HUES6 (cell line): Measurements from ENCODE around the gene OBP2A.
"Not testable (repeated sequence)": the region's sequence is repeated elsewhere in the genome, so short reads cannot be mapped to it uniquely, and the experiment has no call there.

ENCODE experiments used
- H3K27ac ChIP-seq: 2 replicates; pipeline ENCODE4 v1.7.0; 2013; ENCODE audit warnings: low read depth, mild to moderate bottlenecking, low read length, inconsistent platforms
- H3K27me3 ChIP-seq: 2 replicates; pipeline ENCODE4 v1.6.1; 2013; ENCODE audit warnings: low read length; ENCODE audit not compliant: control insufficient read depth, insufficient read depth
- H3K36me3 ChIP-seq: 2 replicates; pipeline ENCODE4 v1.6.1; 2013; ENCODE audit warnings: low read length; ENCODE audit not compliant: control insufficient read depth, insufficient read depth
- H3K4me1 ChIP-seq: 2 replicates; pipeline ENCODE4 v1.6.1; 2013; ENCODE audit warnings: low read length; ENCODE audit not compliant: control insufficient read depth, insufficient read depth
- H3K4me3 ChIP-seq: 2 replicates; pipeline ENCODE4 v1.5.1; 2013; ENCODE audit warnings: low read depth, low read length
- H3K9ac ChIP-seq: one replicate; pipeline ENCODE4 v1.6.1; 2013; ENCODE audit warnings: mild to moderate bottlenecking, low read length
- H3K9me3 ChIP-seq: 2 replicates; pipeline ENCODE4 v1.6.1; 2013; ENCODE audit warnings: low read depth, low read length; ENCODE audit not compliant: control insufficient read depth, insufficient read depth

The OBP2A gene

DNA sequence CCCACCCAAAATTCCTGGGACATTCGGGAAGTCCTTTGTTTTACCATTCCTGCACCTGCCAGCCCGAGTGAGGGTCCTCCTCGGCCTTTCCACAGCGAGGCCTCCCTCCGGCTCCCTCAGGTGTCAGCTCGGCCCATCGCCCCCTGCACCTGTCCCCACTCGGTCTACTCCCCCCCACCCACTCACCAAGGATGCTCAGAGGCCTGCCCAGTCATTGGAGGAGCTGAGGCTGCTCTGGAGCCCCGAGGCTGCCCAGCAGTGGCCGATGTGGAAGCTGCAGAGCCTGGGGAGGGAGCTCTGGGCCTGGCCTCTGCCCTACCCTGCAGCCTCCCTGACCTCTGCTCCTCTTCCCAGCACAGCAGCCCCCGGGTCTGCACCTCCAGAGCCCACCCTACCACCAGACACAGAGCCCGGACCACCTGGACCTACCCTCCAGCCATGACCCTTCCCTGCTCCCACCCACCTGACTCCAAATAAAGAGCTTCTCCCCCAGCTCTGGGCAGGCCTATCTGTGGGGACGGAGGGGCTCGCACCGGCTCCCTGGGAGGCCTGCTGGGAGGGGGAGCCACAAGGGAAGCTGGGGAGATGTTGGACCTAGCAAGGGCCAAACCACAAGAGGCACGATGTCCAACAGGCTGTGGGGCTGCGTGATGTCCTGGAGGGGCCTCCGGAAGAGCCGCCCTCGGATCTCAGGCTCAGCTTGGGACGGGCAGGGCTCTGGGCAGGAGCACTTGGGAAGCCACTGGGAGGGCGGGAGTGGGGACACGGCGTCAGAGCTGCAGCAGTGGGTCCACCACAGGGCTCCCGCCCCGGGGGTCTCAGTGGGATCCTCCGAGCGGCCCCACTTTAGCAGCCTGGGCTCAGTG lies 3.8 kb downstream of the OBP2A start:
- not testable (repeated sequence) for H3K27me3 ChIP-seq, H3K4me3 ChIP-seq, H3K9ac ChIP-seq, H3K9me3 ChIP-seq, H3K4me1 ChIP-seq, H3K27ac ChIP-seq, H3K36me3 ChIP-seq

- Histone ChIP-seq H3K36me3 (no peaks in the 10 kb centered on the region), H3K9ac (no peak overlapping the region)
Observed at GRCh38 chr9:135550344-135550918, 4.5 kb downstream of the OBP2A start.

DNA sequence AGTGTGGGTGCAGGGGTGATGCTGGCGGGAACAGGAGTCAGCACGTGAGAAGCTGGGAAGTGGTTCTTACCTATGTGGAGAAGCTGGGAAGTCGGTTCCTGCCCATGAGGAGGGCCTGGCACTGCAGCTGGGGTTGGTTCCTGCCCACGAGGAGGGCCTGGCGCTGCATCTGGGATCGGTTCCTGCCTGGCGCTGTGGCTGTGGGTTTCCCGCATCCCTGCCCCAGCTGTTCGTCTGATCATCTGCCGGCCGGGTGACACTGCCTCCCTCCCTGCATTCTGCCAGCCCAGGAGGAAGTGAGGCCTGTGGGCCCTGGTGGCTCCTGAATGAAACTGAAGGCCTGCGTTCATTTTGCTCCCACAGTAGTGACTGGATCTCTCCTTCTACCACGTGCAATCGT lies 5.1 kb downstream of the OBP2A start:
- no peak overlapping the region for H3K4me3 ChIP-seq
- no peaks in the 10 kb centered on the region for H3K9me3 ChIP-seq
- no peaks in the 10 kb centered on the region; the same call in 1 of the 2 replicates for H3K4me1 ChIP-seq
- H3K27me3 ChIP-seq = no peaks in the 10 kb centered on the region
- H3K9ac ChIP-seq = no peak overlapping the region
- no peak overlapping the region for H3K27ac ChIP-seq
- H3K36me3 ChIP-seq = no peaks in the 10 kb centered on the region

More at GRCh38 chr9:135550344-135550918, 4.5 kb downstream of the OBP2A start:
- H3K27me3 ChIP-seq = no peaks in the 10 kb centered on the region
- no peaks in the 10 kb centered on the region; the same call in 1 of the 2 replicates for H3K4me1 ChIP-seq
- H3K4me3 ChIP-seq = no peak overlapping the region
- no peaks in the 10 kb centered on the region for H3K9me3 ChIP-seq
- no peak overlapping the region for H3K27ac ChIP-seq

DNA sequence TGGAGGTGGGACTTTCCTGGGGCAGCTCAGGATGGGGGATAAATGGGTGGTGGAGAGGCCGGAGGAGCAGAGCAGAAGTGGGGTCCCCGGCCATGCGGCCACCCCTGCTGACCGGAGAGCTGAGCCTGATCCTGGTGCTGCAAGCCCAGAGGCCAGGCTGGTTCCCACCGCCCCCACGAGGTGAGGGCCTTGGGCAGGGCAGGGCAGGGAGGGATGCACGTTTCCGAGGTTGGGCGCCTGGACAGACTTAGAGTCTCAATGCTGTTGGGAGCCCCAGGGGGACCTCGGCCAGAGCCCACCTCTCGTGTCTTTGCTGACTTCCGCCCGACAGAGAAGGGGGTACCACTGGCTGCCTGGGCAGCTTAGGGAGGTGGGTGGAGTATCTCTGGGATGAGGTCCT lies 5.5 kb downstream of the OBP2A start:
- Histone ChIP-seq H3K9me3 (no peaks in the 10 kb centered on the region), H3K4me1 (no peaks in the 10 kb centered on the region; the same call in 1 of the 2 replicates), H3K27ac (no peak overlapping the region), H3K36me3 (no peaks in the 10 kb centered on the region), H3K27me3 (no peaks in the 10 kb centered on the region), H3K9ac (no peak overlapping the region), H3K4me3 (no peak overlapping the region)

DNA sequence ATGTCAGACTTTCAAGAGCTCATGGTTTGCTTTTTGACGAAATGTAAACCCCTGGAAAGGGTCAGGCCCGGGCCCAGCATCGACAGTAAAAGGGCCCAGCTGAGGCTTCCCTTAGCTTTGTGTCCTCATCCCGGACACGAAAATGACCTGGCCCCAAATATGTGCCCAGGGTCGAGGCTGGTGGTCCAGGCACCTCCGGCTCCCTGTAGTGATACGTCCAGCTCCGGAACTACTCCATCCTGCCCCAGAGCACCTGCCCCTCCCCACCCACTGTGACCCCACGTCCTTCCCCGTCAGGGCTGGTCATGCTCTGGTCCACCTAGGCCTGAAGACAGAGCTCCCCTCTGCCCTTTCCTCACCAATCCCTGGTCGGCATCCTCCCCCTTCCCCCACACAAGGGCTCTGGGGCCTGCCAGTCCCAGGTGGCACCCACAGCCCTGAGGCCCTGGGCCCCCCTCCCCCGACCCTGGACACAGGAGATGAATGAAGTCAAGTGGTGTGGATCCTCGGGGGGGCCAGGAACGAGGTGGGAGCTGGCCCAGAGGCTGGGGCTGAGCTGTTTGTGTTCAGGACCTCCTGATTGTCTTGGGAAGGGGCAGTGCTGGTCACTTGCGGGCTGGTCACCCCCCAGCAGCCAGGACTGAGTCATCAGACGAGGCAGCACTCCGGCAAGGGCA lies 6.2 kb downstream of the OBP2A start:
- Histone ChIP-seq H3K9me3 (no peaks in the 10 kb centered on the region), H3K27me3 (no peaks in the 10 kb centered on the region), H3K36me3 (no peaks in the 10 kb centered on the region), H3K4me1 (no peaks in the 10 kb centered on the region; the same call in 1 of the 2 replicates), H3K27ac (no peak overlapping the region), H3K9ac (no peak overlapping the region), H3K4me3 (no peak overlapping the region)

DNA sequence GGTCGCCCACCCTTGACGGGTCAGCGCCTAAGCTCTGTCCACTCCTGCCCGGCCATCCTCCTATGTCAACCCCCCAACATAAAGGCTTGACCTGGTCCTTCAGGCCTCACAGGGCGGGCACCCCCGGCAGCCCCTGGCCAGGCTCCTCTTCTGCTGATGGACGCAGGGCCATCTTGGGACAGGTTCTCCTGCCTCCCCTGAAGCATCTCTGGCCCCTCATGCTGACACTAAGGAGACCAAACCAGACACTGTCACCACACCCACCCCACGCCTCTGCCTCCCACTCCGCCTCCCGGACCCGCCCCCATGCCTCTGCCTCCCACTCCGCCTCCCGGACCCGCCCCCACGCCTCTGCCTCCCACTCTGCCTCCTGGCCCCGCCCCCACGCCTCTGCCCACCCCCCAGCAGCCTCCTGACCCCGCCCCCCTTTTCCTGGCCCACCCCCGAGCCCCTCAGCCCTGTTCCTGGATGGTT lies 6.8 kb downstream of the OBP2A start:
- Histone ChIP-seq H3K4me1 (no peaks in the 10 kb centered on the region; the same call in 1 of the 2 replicates), H3K27ac (no peak overlapping the region), H3K9ac (no peak overlapping the region), H3K27me3 (no peaks in the 10 kb centered on the region), H3K4me3 (no peak overlapping the region), H3K9me3 (no peaks in the 10 kb centered on the region), H3K36me3 (no peaks in the 10 kb centered on the region)

- Histone ChIP-seq H3K4me1 (no peaks in the 10 kb centered on the region; the same call in 1 of the 2 replicates), H3K27me3 (no peaks in the 10 kb centered on the region)
Observed at GRCh38 chr9:135554718-135555117, 8.8 kb downstream of the OBP2A start.

DNA sequence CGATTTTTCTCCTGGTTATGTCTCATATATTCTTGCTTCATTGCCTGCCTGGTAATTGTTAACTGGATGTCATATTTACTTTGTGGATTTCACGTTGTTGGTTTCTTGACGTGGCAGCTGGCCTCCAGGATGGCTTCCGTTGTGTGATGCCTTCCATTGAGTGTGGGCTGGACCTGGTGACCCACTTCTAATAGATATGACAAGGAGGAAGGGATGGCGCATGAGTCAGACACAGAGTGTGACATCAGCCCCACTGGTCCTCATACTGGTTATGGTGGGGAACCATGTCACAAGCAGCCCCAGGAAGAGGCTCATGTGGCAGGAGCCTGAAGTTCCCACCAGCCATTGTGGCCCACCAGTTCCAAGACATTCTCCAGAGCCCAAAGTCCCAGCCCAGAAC lies 9.3 kb downstream of the OBP2A start:
- H3K36me3 ChIP-seq = no peaks in the 10 kb centered on the region
- no peaks in the 10 kb centered on the region for H3K27me3 ChIP-seq
- H3K4me3 ChIP-seq = no peak overlapping the region
- no peaks in the 10 kb centered on the region for H3K9me3 ChIP-seq
- no peak overlapping the region for H3K27ac ChIP-seq
- no peak overlapping the region for H3K9ac ChIP-seq
- no peaks in the 10 kb centered on the region; the same call in 1 of the 2 replicates for H3K4me1 ChIP-seq

More at GRCh38 chr9:135554718-135555117, 8.8 kb downstream of the OBP2A start:
- Histone ChIP-seq H3K36me3 (no peaks in the 10 kb centered on the region), H3K9me3 (no peaks in the 10 kb centered on the region), H3K27ac (no peak overlapping the region), H3K9ac (no peak overlapping the region), H3K4me3 (no peak overlapping the region)

- H3K27me3 ChIP-seq = no peaks in the 10 kb centered on the region
- H3K9me3 ChIP-seq = no peaks in the 10 kb centered on the region
- no peak overlapping the region for H3K27ac ChIP-seq
- H3K9ac ChIP-seq = no peak overlapping the region
- H3K4me3 ChIP-seq = no peak overlapping the region
- H3K4me1 ChIP-seq = no peaks in the 10 kb centered on the region; the same call in 1 of the 2 replicates
- H3K36me3 ChIP-seq = no peaks in the 10 kb centered on the region
Observed at GRCh38 chr9:135555910-135556309, 10.0 kb downstream of the OBP2A start.

DNA sequence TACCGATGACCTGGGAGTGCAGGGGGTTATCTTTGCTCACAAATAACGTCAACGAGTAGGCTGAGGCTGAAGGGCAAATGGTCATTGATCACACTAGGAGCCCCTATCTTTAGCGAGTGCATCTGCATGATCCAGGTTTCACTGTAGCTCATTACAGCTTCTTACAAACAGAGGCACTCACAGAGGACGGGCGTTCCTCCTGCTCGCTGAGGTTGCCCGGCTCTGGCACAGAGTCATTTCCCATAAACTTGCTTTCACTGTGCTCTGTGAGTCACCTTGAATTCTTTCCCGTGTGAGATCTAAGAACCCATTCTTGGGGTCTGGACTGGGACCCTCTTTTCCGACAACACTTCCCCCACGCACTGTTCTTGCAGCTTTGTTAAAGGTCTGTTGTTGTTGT lies 13.7 kb downstream of the OBP2A start:
- H3K36me3 ChIP-seq = no peaks in the 10 kb centered on the region
- H3K4me1 ChIP-seq = no peaks in the 10 kb centered on the region
- no peak overlapping the region for H3K9ac ChIP-seq
- no peaks in the 10 kb centered on the region for H3K27me3 ChIP-seq
- H3K27ac ChIP-seq = no peak overlapping the region
- H3K4me3 ChIP-seq = no peak overlapping the region
- H3K9me3 ChIP-seq = no peaks in the 10 kb centered on the region
